HG02970 (cell line): ENCODE measurements around the gene NPEPL1.
"Not testable (repeated sequence)": the region's sequence is repeated elsewhere in the genome, so short reads cannot be mapped to it uniquely, and the experiment has no call there.

Experiments used
- ATAC-seq: cut with Tn5 transposase; IDR thresholded peaks from one replicate; pipeline ENCODE4 v1.9.1; 2021; ENCODE audit warnings: mild to moderate bottlenecking, moderate library complexity, moderate number of reproducible peaks; ENCODE audit not compliant: unreplicated experiment, low FRiP score

The NPEPL1 gene, protein sequence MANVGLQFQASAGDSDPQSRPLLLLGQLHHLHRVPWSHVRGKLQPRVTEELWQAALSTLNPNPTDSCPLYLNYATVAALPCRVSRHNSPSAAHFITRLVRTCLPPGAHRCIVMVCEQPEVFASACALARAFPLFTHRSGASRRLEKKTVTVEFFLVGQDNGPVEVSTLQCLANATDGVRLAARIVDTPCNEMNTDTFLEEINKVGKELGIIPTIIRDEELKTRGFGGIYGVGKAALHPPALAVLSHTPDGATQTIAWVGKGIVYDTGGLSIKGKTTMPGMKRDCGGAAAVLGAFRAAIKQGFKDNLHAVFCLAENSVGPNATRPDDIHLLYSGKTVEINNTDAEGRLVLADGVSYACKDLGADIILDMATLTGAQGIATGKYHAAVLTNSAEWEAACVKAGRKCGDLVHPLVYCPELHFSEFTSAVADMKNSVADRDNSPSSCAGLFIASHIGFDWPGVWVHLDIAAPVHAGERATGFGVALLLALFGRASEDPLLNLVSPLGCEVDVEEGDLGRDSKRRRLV

DNA sequence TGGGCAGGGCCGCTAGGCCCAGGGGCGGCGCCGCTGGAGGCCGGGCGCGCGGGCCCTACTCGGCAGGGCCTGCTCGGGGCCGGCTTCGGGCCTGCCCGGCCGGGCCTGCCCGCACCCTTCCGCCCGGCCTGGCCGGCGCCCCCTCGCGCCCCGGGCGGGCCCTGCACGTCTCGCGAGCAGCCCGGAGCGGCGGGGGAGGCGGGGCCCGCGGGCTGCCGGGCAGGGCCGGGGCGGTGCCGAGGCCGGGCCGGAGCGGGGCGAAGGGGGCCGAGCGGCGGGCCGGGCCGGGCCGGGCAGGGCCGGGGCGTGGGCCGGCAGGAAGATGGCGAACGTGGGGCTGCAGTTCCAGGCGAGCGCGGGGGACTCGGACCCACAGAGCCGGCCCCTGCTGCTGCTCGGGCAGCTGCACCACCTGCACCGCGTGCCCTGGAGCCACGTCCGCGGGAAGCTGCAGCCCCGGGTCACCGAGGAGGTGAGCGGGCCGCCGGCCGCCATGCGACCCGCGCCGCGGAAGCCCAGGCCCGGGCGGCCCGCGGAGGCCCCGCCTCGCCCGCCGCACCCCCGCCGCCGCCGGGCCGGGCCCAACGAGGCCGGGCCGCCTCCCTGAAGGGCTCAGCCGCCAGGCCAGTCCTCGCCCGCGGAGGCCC lies at the start of gene NPEPL1:
Gene NPEPL1, plus strand, starts transcription at position 222 of the 647 bp plus-strand sequence. Its CDS starts 101 bp downstream, at position 323.
- ATAC-seq: peak; percentile 87

DNA sequence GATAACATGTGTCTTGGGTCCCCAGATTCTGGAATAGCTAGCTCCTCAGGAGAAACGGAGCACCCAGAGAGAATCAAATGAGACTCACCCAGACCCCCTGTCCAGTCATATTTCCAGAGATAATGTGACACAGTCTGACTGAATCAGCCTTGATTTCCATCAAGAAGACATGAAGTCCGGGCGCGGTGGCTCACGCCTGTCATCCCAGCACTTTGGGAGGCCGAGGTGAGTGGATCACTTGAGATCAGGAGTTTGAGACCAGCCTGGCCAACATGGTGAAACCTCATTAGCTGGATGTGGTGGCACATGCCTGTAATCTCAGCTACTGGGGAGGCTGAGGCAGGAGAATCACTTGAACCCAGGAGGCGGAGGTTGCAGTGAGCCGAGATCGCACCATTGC lies 49.7 kb upstream of the NPEPL1 start:
- ATAC-seq: not testable (repeated sequence)

DNA sequence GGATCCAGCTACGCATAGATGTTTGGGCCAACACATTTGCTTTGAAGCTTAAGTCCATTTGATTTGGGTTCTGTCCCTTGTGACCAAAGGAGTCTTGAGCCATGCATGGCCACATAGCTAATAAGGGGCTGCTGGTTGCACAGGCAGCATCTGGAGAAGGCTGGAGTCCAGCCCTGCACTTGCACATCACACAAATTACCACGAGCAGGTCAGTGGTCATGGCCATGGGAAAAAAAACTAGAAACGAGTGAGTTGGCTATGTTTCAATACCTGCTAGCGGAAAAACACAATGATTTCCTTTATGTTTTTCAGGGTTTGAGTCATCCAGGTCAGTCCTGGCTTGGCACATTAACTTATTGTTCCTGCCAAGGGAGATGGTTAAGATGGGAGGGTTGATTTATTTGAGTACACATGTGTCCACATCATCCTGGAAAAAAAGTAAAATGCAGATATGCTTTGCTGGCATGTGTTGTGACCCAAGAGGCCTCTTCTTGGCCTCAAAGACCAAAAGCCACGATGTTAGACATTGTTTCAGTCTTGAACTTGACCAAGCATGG lies 47.1 kb upstream of the NPEPL1 start:
- no peak for ATAC-seq

DNA sequence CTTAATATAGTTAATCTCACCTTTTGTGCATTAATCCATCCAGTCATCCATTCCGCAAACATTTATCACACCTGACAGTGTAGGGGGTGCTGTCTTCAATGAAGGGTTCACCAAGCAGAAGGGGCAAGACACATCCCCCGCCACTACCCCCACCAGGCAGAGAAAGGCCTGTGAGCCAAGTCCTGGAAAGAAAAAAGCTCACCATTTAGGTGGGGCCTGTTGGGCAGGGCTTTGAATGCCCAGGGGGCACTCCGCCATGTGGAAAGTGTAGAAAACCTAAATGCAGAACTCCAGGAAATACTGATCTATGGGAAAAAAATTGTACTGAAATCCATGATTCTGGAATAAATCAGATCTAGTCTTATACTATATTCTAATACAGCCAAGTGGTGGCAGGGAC lies 46.3 kb upstream of the NPEPL1 start:
- no peak for ATAC-seq

DNA sequence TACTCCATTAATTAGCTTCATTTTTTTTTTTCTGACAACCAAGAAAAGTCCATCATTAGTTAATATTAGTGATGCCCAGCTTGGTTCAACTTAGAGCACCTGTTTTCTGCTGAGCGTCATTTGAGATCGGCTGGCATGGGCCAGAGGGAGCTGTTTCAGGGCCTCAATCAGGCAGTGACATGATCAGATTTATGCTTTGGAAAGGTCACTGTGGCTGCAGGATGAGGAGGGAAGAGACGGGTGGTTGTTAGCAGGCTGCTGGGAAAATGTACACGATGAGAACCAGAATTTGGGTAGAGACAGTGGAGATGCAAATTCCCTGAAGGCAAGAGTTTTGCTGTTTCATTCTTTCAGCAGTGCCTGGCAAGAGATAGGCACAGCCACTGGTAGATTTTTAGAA lies 45.9 kb upstream of the NPEPL1 start:
- ATAC-seq: no peak

DNA sequence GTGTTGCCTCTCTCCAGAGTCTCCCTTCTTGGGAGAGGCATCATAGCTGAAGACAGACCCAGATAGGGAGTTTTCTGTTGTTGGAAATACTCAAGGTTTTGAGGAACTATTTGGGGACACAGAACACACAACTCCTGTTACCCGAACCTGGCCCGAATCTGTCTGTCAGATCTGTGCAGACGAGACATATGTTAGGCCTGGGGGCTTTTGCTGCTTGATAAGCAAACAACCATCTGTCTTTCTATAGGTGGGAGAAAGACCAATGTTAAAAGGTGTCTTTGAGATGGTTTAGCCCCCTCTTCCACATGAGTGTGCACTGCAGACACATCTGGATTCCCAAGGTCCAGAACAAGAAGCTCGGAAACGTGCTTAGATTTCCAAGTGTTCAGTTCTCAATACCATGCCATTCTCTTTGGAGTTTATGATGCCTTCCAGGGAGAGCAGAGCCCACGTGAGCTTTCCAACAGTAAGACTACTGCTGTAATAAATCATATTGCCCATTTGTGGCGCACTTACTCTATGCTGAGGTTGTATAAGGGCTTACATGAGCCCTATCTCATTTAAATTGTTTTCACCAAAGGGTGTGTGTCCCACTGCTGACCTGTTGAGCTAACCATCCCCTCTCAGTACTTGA lies 45.3 kb upstream of the NPEPL1 start:
- ATAC-seq: no peak

DNA sequence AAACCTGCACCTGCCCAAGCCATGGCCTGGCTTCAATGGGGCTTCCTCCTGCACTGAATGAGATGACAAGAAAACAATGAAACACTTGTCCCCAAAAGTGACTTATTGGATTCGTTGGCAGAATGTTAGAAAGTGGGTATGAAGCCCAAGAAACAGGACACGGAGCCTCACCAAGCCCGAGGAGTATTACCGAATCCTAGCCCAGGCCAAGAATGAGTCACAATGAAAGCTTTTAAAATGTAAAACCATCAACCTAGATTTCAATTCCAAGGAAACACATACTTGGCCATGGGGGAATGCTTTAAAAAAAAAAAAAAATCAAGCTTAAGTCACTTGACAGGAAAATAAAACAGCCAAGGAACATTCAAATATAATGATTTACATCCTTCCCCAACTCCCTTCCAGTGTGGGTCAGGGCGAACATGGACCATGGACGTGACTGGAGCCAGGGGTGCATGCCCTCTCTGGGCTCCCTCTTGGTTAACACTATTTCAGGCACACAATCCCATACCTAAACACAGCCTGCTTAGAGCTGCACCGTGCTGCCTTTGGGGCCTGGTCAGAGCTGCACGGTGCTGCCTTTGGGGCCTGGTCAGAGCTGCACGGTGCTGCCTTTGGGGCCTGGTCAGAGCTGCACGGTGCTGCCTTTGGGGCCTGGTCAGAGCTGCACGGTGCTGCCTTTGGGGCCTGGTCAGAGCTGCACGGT lies 44.7 kb upstream of the NPEPL1 start:
- no peak for ATAC-seq

DNA sequence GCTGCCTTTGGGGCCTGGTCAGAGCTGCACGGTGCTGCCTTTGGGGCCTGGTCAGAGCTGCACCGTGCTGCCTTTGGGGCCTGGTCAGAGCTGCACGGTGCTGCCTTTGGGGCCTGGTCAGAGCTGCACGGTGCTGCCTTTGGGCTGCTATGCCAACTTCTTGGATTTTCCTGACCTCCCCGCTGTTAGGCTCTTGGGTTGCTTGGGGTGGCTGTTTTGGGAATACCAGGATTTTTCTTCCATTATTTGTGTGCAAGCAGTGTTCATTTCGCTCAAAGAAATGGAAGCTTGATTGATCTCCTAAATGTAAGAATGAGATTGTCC lies 44.1 kb upstream of the NPEPL1 start:
- ATAC-seq: not testable (repeated sequence)

DNA sequence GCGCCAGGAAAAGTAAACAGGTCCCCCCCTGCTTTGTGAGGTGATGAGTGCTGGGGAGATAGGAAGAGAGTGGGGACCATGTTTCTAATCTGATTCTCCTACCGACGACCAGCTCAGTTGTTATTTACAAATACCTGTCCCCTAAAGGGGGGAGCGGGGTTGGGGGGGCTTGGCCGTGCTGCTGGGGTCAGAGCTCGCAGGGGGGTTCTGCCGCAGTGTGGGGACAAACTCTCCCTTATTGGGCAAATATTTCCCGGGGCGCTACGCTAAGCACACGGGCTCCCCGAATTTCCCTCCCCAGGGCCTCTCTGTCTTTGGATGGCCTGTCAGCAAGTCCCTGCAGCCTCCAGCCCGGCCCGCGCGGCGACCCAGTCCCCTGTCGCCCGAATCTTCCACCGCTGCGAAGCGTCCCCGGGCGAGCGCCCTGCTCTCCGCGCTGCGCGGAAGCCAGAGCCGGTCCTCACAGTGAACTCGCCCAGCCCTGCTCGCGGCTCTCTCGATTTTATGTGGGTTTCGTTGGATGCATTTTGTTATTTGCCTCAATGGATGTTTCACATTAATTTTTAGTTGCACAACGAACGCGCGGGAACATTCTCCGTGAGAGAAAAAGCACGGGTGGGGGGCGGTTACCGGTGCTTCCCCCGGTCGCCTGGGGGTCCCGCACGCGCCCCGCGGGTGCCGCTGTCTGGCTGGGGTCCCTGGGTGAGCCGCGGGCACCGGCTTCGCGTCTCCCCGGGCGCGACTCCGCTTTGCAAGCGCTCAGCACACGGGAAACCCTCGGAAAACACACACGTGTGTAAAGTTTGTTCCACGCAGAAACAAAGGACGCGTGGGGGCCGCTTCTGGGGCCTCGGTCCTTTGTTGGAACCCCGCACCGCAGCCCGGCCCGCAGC lies 43.1 kb upstream of the NPEPL1 start:
- ATAC-seq: no peak

DNA sequence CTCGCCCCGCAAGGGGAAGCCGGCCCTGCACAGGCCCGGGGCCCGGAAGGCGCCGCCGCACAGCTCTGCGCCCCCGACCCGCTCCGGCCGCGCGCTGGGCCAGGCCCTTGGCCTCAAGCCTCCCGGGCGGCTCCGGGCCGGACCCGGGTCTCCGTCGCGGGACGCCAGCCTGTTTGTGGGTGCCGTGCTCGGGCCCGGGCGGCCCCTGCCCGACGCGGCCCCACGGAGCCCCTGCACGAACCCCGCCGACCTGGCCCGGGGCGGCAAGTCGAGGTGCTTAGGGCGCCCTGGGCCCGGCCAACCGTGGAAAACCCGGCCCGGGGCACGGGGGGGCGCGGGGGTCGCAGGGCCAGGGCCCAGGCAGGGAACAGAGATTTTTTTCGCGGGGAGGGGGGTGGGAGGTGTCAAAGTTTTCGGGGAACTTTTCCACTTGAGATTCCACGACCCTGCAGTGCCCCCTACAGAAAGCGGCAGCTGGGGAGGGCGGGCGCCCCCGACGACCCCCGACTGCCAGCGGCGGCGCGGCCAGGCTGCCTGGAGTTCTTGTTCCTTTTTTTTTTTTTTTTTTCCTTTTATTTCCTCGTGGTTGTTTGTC lies 42.3 kb upstream of the NPEPL1 start:
- no peak for ATAC-seq

DNA sequence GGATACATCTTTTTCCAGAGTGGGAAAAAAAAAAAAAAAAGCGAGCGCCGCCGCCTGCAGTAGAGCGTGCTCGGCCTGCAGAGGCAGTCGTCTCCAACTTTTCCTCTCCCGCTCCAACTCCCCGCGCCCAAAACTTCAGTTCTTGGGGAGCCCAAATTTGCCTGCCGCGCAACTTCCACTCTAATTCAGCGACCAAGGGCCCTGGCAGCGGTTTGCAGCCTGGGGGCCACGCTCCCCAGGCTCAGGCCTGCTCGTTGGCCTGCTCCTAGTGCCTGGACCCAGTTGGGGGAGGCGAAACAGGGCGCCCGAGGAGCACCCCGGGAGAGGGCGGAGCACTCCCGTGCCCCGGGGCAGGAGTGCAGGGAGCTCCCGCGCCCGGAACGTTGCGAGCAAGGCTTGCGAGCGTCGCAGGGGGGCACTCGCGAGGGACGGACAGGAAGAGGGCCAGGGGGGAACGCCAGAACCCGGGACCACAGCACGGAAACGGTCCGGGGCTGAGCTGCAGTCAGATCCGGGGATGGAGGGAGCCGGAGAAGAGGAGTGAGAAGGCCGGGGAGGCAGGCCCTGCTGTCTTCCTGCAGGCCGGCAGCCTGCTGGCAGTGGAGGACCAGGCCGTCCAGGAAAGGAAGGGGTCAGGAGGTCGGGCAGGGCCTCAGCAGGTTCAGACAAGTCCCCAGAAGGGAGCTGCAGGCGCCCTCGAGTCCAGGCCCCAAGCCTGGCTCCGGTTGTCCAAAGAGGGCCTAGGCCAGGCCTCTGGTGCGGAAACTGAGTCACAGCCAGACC lies 41.6 kb upstream of the NPEPL1 start, which contains the start of gene STX16:
Gene STX16, plus strand, starts transcription at position 508 of the 783 bp plus-strand sequence. CDS start 724 bp downstream, outside the sequence.
- ATAC-seq: peak; percentile 73

DNA sequence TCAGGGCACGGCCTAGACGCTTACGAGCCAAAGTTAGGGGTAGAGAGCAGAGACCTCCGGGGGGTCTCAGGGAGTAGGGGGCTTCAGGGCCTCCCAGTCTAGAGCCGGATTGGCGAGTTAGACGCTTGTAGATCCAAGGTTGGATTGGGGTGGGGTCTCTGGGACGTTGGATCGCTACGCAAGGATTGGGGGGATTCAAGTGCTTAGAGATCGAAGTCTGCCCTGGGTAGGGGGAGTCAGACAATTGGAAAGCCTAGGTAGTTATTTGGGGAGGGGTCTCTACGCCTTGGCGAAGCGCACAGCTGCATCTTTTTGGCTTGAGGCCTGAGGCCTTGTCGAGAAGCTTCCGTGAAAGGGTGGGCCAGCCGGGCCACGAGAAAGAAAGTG lies 41.0 kb upstream of the NPEPL1 start:
- ATAC-seq: no peak

DNA sequence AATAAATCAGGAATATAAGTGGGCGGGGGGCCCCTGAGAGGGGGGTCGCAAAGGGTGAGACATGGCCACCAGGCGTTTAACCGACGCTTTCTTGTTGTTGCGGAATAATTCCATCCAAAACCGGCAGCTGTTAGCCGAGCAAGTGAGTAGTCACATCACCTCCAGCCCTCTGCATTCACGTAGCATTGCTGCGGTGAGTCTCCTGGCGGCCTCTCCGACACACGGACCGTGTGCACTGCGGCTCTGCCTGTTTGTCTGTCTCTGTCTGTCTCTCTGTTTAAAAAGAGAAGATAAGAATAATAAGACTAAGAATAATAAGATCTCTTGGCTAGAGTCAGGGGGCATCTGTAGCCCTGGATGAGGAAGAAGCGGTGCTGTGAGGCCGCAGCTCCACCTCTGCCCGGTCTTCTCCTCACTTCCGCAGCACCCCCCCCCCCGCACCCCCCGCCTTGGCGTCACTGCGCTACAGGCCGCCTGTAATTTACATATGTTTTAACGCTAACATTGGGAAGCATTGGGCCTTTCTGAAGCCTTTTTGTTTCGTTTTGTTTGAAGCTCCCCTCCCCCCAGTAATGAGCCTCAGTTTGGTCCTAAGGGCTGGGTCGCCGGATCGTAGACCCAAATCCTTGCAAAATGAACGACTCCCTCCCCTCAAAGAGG lies 40.5 kb upstream of the NPEPL1 start:
- peak; percentile 47 for ATAC-seq

DNA sequence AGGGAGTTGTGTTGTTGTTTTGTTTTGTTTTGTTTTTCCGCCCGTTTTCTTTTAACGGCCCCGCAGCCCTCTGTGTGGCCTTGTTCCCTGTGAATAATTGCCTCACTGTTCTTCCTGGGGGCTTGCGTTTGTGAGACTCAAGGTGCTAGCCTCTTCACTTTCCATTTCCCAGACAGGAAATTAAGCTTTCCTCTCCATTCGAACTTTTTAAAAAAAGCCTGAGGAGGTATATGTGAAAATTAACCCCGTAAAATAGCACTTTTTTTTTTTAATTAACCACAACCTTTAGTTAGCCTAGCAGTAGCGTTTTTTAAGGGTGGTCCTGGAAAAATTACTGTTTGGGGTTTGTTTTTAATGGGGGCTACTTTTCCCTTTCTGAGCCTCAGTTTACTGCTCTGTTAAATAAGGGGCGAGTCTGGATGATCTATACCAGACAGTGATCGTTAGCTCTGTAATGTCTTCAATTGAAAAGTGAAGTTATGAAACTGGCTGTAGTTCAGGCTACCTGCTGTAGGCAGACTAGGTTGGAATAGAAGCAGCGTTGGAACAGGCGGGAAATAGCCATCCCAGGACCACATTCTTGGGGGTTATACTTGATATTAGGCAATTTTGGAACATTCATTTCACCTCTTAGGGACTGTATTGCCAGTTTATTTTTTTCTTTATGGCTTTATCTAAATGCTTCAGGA lies 39.9 kb upstream of the NPEPL1 start:
- ATAC-seq: peak; percentile 12

DNA sequence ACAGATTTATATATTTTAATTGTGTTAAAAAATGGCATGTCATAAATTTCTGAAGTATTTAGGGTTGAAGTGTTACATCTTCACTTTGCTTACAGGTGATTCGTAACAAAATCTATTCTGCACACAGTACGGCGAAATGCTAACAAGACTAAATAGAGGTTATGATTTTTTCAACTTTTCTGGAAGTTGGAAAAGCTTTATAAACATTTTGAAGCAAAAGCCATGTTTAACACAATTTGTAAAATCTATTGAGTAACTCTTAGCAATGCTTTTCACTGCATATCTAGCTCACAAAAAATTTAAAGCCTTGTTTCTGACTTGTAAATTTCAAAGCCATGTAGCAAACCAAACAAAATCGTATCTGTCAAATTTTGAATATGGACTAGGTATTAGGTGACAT lies 38.3 kb upstream of the NPEPL1 start:
- no peak for ATAC-seq

DNA sequence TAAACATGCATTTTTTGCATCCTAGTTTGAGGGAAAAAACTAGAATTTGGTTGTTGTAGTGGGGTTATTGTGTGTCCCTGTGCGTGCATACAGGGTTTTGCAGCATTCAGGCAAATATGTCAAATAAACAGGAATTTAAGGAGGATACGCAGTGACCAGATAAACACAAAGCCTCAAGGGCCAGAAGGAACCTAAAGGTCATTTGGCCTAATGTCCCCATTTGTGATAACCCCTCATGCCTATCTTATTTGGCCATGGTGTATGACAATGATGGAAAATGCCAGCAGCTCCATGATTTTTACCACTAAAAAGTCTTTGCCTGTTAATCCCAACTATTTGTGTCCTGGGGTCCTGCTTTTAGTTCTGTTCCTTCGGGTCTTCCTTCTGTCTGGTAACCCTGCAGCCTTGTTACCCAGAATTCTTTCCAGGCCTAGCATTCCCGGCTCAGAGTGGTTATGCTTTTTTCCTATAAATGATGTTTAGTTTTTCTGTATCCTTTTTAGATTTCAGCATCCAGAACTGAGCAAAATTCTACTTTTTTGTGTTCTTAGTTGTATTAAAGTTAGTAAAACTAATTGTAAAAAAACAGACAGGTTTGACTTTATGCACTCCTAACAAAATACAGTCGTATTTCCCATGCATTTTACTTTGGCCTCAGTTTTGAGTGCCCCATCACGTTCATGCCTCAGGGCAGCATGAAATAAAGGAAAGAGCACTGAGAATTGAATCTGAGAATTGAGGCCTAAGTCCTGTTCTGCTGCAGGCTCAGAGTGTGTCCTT lies 37.1 kb upstream of the NPEPL1 start:
- no peak for ATAC-seq
